VCaP (cell line): ENCODE measurements around the gene GGA2.
"Not testable (repeated sequence)": the region's sequence is repeated elsewhere in the genome, so short reads cannot be mapped to it uniquely, and the experiment has no call there.

ENCODE experiments used
- H3K27ac ChIP-seq: fragments of 450-650 bp; 2 replicates; pipeline ENCODE4 v1.5.1; 2017
- CTCF ChIP-seq: fragments of 450-650 bp; conservative IDR thresholded peaks from 2 replicates; pipeline ENCODE4 v1.5.1; 2017; ENCODE audit warnings: mild to moderate bottlenecking, moderate library complexity

The GGA2 gene

DNA sequence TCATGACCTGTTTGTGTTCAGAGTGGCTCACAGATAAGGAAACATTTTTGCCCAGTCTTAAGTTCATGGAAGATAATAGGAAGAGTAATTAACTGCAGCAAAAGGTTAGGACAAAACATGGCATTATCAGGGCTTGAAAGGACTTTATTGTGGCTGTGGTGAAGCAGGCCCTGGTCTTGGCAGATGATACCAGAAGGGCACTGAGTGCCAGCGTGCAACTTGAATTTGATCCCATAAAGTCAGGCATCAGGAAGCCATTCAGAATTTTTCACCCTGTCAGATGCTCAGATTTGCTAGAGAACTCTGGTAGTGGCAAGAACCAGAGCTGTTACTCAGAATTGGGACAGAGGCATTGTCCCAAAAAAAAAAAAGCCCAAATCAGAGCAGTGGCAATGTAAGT lies 46.1 kb downstream of the GGA2 start:
- H3K27ac ChIP-seq: no peak overlapping the region
- no peak for TF ChIP-seq CTCF

- H3K27ac ChIP-seq: not testable (repeated sequence)
These were observed 47.3 kb downstream of the GGA2 start for GRCh38 chr16:23462994-23463393.

DNA sequence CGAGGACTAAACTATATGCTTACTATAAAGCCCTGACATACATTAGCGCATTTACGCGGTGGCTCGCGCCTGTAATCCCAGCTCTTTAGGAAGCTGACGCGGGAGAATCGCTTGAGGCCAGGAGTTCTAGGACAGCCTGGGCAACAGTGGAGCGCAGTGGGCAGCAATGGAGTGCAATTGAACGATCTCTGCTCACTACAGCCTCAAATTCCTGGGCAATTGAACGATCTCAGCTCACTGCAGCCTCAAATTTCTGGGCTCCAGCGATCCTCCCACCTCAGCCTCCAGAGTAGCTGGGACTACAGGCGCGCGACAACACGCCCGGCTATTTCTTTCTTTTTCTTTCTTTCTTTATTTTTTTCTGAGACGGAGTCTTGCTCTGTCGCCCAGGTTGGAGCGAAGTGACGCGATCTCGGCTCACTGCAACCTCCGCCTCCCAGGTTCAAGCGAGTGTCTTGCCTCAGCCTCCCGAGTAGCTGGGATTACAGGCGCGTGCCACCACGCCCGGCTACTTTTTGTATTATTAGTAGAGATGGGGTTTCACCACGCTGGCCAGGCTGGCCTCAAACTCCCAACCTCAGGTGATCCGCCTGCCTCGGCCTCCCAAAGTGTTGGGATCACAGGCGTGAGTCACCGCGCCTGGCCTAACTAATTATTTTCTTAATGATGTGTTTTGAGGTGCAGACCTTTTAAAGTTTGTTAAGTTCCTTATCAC lies 56.8 kb downstream of the GGA2 start:
- peak overlapping the region; percentile 72 for H3K27ac ChIP-seq
- no peak for TF ChIP-seq CTCF

GRCh38 chr16:23452572-23453337 lies 57.5 kb downstream of the GGA2 start, which contains the start of gene COG7:
Gene COG7 (minus strand): TSS chr16:23453189. CDS start chr16:23452994, 195 bp downstream.
- TF ChIP-seq CTCF: no peak
- peak within 1 kb of the TSS; percentile 72 for H3K27ac ChIP-seq

GRCh38 chr16:23452221-23452571 lies 58.1 kb downstream of the GGA2 start:
- TF ChIP-seq CTCF: no peak
- H3K27ac ChIP-seq: peak overlapping the region; percentile 72

GRCh38 chr16:23448392-23448791 lies 61.9 kb downstream of the GGA2 start:
- H3K27ac ChIP-seq: no peak overlapping the region
- TF ChIP-seq CTCF: no peak

DNA sequence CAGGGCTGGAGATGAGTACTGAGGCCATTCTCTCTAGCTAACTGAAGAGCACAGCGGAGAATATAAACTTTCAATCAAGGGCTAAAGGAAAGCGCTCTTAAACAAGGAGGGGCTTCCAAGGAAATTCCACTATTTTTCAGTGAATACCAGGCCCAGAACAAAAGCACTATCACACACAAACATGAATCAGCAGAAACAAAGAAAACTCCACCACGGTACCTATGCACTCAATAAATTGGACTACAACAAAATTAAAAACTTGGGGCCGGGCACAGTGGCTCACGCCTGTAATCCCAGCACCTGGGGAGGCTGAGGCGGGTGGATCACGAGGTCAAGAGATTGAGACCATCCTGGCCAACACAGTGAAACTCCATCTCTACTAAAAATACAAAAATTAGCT lies 72.8 kb downstream of the GGA2 start:
- not testable (repeated sequence) for H3K27ac ChIP-seq

GRCh38 chr16:23436951-23437350 lies 73.3 kb downstream of the GGA2 start:
- TF ChIP-seq CTCF: no peak
- H3K27ac ChIP-seq: no peak overlapping the region
